Bronchial epithelial cell (primary cell): Measurements from ENCODE around the gene ARFGAP1. TPM values are rescaled to one million over a fixed set of nuclear protein-coding genes. Genes with fewer than 3 reads are reported as not detected.

ENCODE experiments used
- DNase-seq: peaks from one replicate; pipeline ENCODE4 v3.0.0-alpha.2; 2010; ENCODE audit warnings: low read depth
- FAIRE-seq: peaks from 2 replicates; lab custom pipeline; 2011; peaks lifted over from hg19 to GRCh38; lab: Jason Lieb, UNC
- H3K27me3 ChIP-seq: 2 replicates; pipeline ENCODE4 v1.5.1; 2011; ENCODE audit warnings: low read length; ENCODE audit not compliant: control insufficient read depth, insufficient read depth
- H3K36me3 ChIP-seq: 2 replicates; pipeline ENCODE4 v1.5.1; 2011; ENCODE audit warnings: low read length; ENCODE audit not compliant: control insufficient read depth, insufficient read depth
- H3K4me3 ChIP-seq: 2 replicates; pipeline ENCODE4 v1.5.1; 2011; ENCODE audit warnings: mild to moderate bottlenecking, low read depth, low read length, control low read depth
- CTCF ChIP-seq: IDR thresholded peaks from 2 replicates; pipeline ENCODE4 v1.5.1; 2011; ENCODE audit warnings: mild to moderate bottlenecking, moderate library complexity, low read length, control low read depth, inconsistent platforms; ENCODE audit not compliant: insufficient read depth, severe bottlenecking
- total RNA-seq: library from RNA; depleted of rRNA; stranded (reverse); fragments of >200 nt; gene quantifications from 2 replicates; pipeline ENCODE4 v1.2.1, GENCODE V29; 2014

ARFGAP1 gene
- 48.8 and 49.2 TPM in 2 replicates for total RNA-seq

GRCh38 chr20:63272105-63273058 lies at the start of gene ARFGAP1:
Gene ARFGAP1 (plus strand): TSS chr20:63272813. CDS start chr20:63275581, 2,768 bp downstream.
- Histone ChIP-seq H3K27me3 (peaks cover 1% of the 10 kb centered on the region), H3K4me3 (peak within 1 kb of the TSS; percentile 72), H3K36me3 (peaks cover 9% of the 10 kb centered on the region)
- no peak for TF ChIP-seq CTCF
- DNase-seq (peak; percentile 71), FAIRE-seq (no peak)

GRCh38 chr20:63223121-63223825 lies 49.3 kb upstream of the ARFGAP1 start:
- peak; percentile 85 for TF ChIP-seq CTCF
- no peak for FAIRE-seq
- no peaks in the 10 kb centered on the region for H3K36me3 ChIP-seq
- no peak overlapping the region for H3K4me3 ChIP-seq
- peak; percentile 36 for DNase-seq
- peaks cover 5% of the 10 kb centered on the region for H3K27me3 ChIP-seq

- Histone ChIP-seq H3K27me3 (peaks cover 5% of the 10 kb centered on the region), H3K36me3 (no peaks in the 10 kb centered on the region), H3K4me3 (no peak overlapping the region)
- no peak for TF ChIP-seq CTCF
- DNase-seq (no peak), FAIRE-seq (no peak)
These were observed 48.8 kb upstream of the ARFGAP1 start for GRCh38 chr20:63223826-63224207.

GRCh38 chr20:63224412-63225081 lies 48.1 kb upstream of the ARFGAP1 start:
- DNase-seq (peak; percentile 36), FAIRE-seq (no peak)
- Histone ChIP-seq H3K4me3 (no peak overlapping the region), H3K36me3 (no peaks in the 10 kb centered on the region), H3K27me3 (peaks cover 5% of the 10 kb centered on the region)
- TF ChIP-seq CTCF, result peak; percentile 53

GRCh38 chr20:63225082-63225454 lies 47.5 kb upstream of the ARFGAP1 start:
- H3K27me3 ChIP-seq, result peaks cover 3% of the 10 kb centered on the region
- DNase-seq, result no peak
- H3K36me3 ChIP-seq, result no peaks in the 10 kb centered on the region
- H3K4me3 ChIP-seq, result no peak overlapping the region
- FAIRE-seq, result no peak
- TF ChIP-seq CTCF, result no peak
